SK-N-SH (cell line): Measurements from ENCODE around the gene CNTN4. TPM values are rescaled to one million over a fixed set of nuclear protein-coding genes. Genes with fewer than 3 reads are reported as not detected.

Experiments
- CTCF ChIA-PET: fragments of 300-600, 350-600 bp; formaldehyde crosslinking; extraction: SDS; loops from one replicate; lab custom pipeline; 2021; lab: Yijun Ruan, JAX
- POLR2A ChIA-PET: fragments of 350-600 bp; sonication (Branson Sonifier 250); formaldehyde crosslinking; extraction: SDS; loops from one replicate; lab custom pipeline; 2020; ENCODE audit warnings: antibody characterized with exemption, inconsistent platforms; lab: Yijun Ruan, JAX
- DNase-seq: peaks from one replicate; pipeline ENCODE4 v3.0.0; 2012
- H2AFZ ChIP-seq: fragments of 200-600 bp; sonication (generic); 2 replicates; pipeline ENCODE4 v1.8.1; 2016; ENCODE audit warnings: antibody characterized with exemption, mild to moderate bottlenecking, low read depth
- H3F3A ChIP-seq: fragments of 200-600 bp; sonication (generic); replicated peaks from 2 replicates; pipeline ENCODE3; 2016; ENCODE audit warnings: antibody characterized with exemption, mild to moderate bottlenecking; ENCODE audit not compliant: insufficient read depth
- H3K27ac ChIP-seq, 2 experiments: fragments of 200-500 bp in 1 of 2; fragments of 200-600 bp in 1 of 2; sonication (Bioruptor generic) in 1 of 2; sonication (generic), shearing (Covaris generic) in 1 of 2; 2 replicates each; pipeline versions ENCODE4 v1.5.1 to v1.6.1; 2014 to 2016; ENCODE audit warnings: low read depth in 2 of 2, inconsistent platforms in 1 of 2, low read length in 1 of 2, mild to moderate bottlenecking in 1 of 2, mixed read lengths in 1 of 2
- H3K27me3 ChIP-seq: fragments of 200-600 bp; sonication (generic), shearing (Covaris generic); 2 replicates; pipeline ENCODE4 v1.6.1; 2016; ENCODE audit warnings: mixed run types; ENCODE audit not compliant: insufficient read depth
- H3K36me3 ChIP-seq, 2 experiments: fragments of 200-500 bp in 1 of 2; fragments of 200-600 bp in 1 of 2; sonication (Bioruptor generic) in 1 of 2; sonication (generic) in 1 of 2; replicated peaks in 1 of 2; 2 replicates each; pipeline versions ENCODE3 to v1.5.1; 2014 to 2016; ENCODE audit warnings: low read length in 1 of 2, mild to moderate bottlenecking in 1 of 2; ENCODE audit not compliant: insufficient read depth in 2 of 2, control insufficient read depth in 1 of 2
- H3K4me1 ChIP-seq, 2 experiments: fragments of 200-500 bp in 1 of 2; fragments of 200-600 bp in 1 of 2; sonication (Bioruptor generic) in 1 of 2; sonication (generic), shearing (Covaris generic) in 1 of 2; 2 replicates each; pipeline versions ENCODE4 v1.5.1 to v1.6.1; 2014 to 2016; ENCODE audit warnings: low read depth in 1 of 2, low read length in 1 of 2, mixed run types in 1 of 2; ENCODE audit not compliant: insufficient read depth in 2 of 2, control insufficient read depth in 1 of 2
- H3K4me2 ChIP-seq: fragments of 200-600 bp; sonication (generic), shearing (Covaris generic); 2 replicates; pipeline ENCODE4 v1.6.1; 2017; ENCODE audit warnings: mixed run types
- H3K4me3 ChIP-seq, 2 experiments: fragments of 200-500 bp in 1 of 2; fragments of 200-600 bp in 1 of 2; sonication (Bioruptor generic) in 1 of 2; sonication (generic), shearing (Covaris generic) in 1 of 2; 2 replicates each; pipeline versions ENCODE4 v1.5.1 to v1.8.1; 2014 to 2016; ENCODE audit warnings: low read depth in 2 of 2, inconsistent platforms in 1 of 2, low read length in 1 of 2, mild to moderate bottlenecking in 1 of 2, mixed read lengths in 1 of 2, moderate library complexity in 1 of 2
- H3K79me2 ChIP-seq: fragments of 200-600 bp; sonication (generic); 2 replicates; pipeline ENCODE4 v1.8.1; 2017; ENCODE audit warnings: mild to moderate bottlenecking; ENCODE audit not compliant: insufficient read depth
- H3K9ac ChIP-seq: fragments of 200-600 bp; sonication (generic); 2 replicates; pipeline ENCODE4 v1.6.1; 2017; ENCODE audit warnings: mixed run types
- H3K9me2 ChIP-seq: fragments of 200-600 bp; sonication (generic); 2 replicates; pipeline ENCODE4 v1.6.1; 2017; ENCODE audit warnings: mixed run types
- H3K9me3 ChIP-seq: fragments of 200-600 bp; sonication (generic); 2 replicates; pipeline ENCODE4 v1.6.1; 2017; ENCODE audit warnings: mixed run types, mild to moderate bottlenecking, moderate library complexity
- H4K20me1 ChIP-seq: fragments of 200-600 bp; sonication (generic); 2 replicates; pipeline ENCODE4 v1.6.1; 2017; ENCODE audit warnings: mild to moderate bottlenecking, mixed run types; ENCODE audit not compliant: insufficient read depth
- CHD2 ChIP-seq: fragments of 150-350 bp; IDR thresholded peaks from 2 replicates; pipeline ENCODE4 v1.6.1; 2018; ENCODE audit warnings: low read length; ENCODE audit not compliant: partially characterized antibody
- CTCF ChIP-seq: fragments of 200-600 bp; sonication (generic); IDR thresholded peaks from 2 replicates; pipeline ENCODE4 v1.6.1; 2017; ENCODE audit warnings: antibody characterized with exemption, mild to moderate bottlenecking, moderate library complexity
- ELF1 ChIP-seq: IDR thresholded peaks from 2 replicates; pipeline ENCODE4 v1.4.0; 2012
- EZH2phosphoT487 ChIP-seq: fragments of 200-600 bp; sonication (generic); IDR thresholded peaks from 2 replicates; pipeline ENCODE4 v1.6.1; 2017; ENCODE audit warnings: low read depth, mixed run types, mild to moderate bottlenecking, antibody characterized with exemption, moderate library complexity, borderline replicate concordance
- FOXJ3 ChIP-seq: sonication (generic); formaldehyde crosslinking; IDR thresholded peaks from 2 replicates; pipeline ENCODE4 v1.5.1; 2020; ENCODE audit warnings: mild to moderate bottlenecking, missing genetic modification reagents
- MEF2A ChIP-seq: IDR thresholded peaks from 2 replicates; pipeline ENCODE4 v1.4.0; 2012; ENCODE audit warnings: low read depth, borderline replicate concordance
- MXI1 ChIP-seq: IDR thresholded peaks from 2 replicates; pipeline ENCODE4 v1.6.1; 2012; ENCODE audit warnings: mild to moderate bottlenecking, low read depth, low read length, improper control_type of control experiment
- PBX3 ChIP-seq: IDR thresholded peaks from 2 replicates; pipeline ENCODE4; 2012
- POLR2AphosphoS5 ChIP-seq: IDR thresholded peaks from 2 replicates; pipeline ENCODE4 v1.6.1; 2012; ENCODE audit warnings: low read depth, low read length
- RAD21 ChIP-seq: IDR thresholded peaks from 2 replicates; pipeline ENCODE4 v1.6.1; 2012; ENCODE audit warnings: mild to moderate bottlenecking, low read length
- RCOR1 ChIP-seq: fragments of 150-350 bp; IDR thresholded peaks from 2 replicates; pipeline ENCODE4 v1.6.1; 2017; ENCODE audit warnings: antibody characterized with exemption, low read length
- RXRA ChIP-seq: IDR thresholded peaks from 2 replicates; pipeline ENCODE4 v1.4.0; 2012; ENCODE audit warnings: low read depth, mild to moderate bottlenecking, borderline replicate concordance
- SIN3A ChIP-seq: IDR thresholded peaks from 2 replicates; pipeline ENCODE4 v1.6.1; 2012; ENCODE audit warnings: low read depth, mild to moderate bottlenecking, low read length, moderate library complexity, borderline replicate concordance
- SMC3 ChIP-seq: IDR thresholded peaks from 2 replicates; pipeline ENCODE4 v1.6.1; 2012; ENCODE audit warnings: low read depth, low read length, improper control_type of control experiment
- TAF1 ChIP-seq: IDR thresholded peaks from 2 replicates; pipeline ENCODE4 v1.6.1; 2012; ENCODE audit warnings: low read depth, mild to moderate bottlenecking, low read length, moderate library complexity, borderline replicate concordance
- TCF12 ChIP-seq: IDR thresholded peaks from 2 replicates; pipeline ENCODE4 v1.4.0; 2012
- WGBS: methylation state at CpG from one replicate; pipeline ENCODE4 v1.1.6; 2017; ENCODE audit warnings: low lambda C conversion rate; 5-methylcytosine and 5-hydroxymethylcytosine counted together
- polyA plus RNA-seq, 3 experiments: library from polyadenylated mRNA; depleted of rRNA; stranded (reverse); fragments of >200 nt; gene quantifications; 2 replicates each; pipeline ENCODE4 v1.2.3, GENCODE V29; 2012
- TF ChIP-seq, protein P1 (sequence below): fragments of 150-350 bp; IDR thresholded peaks from 2 replicates; pipeline ENCODE4 v1.6.1; 2016; ENCODE audit warnings: mild to moderate bottlenecking, low read depth, low read length
- TF ChIP-seq, protein P2 (sequence below): fragments of 150-350 bp; IDR thresholded peaks from 2 replicates; pipeline ENCODE4 v1.6.1; 2017; ENCODE audit warnings: antibody characterized with exemption, low read length, low read depth, borderline replicate concordance

The CNTN4 gene
- polyA plus RNA-seq, 1 of the 3 experiments (the other 2 are of a cell fraction) = 0.12 TPM

DNA sequence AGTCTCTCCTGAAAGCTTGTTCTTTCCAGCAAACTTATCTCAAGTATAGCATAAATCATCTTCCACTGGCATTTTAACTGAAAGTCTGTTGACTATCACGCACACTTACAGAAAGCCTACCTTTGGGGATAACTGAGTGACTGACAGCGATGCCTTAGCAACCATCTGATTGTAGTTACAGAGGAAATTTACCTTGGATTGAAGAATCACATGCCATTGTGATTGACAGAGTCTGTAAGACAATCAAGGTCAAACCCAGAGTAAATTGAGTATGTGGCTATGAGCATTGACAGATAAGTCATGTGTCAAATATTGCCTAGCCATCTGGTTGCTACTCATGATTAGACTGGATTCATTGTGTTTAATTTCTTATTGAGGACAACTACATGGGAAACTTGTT lies 82.0 kb downstream of the CNTN4 start (continued):
- TF ChIP-seq PBX3 (no peak), MEF2A (no peak), SMC3 (no peak), SIN3A (no peak), RAD21 (no peak)

- Histone ChIP-seq H3K9me3 (no peaks in the 10 kb centered on the region), H3K9me2 (no peaks in the 10 kb centered on the region), H3K79me2 (no peaks in the 10 kb centered on the region), H2AFZ (no peak overlapping the region), H4K20me1 (no peaks in the 10 kb centered on the region), H3K4me3 (no peak overlapping the region), H3K36me3 (no peaks in the 10 kb centered on the region), H3K9ac (no peak overlapping the region), H3F3A (no peaks in the 10 kb centered on the region), H3K4me1 (no peaks in the 10 kb centered on the region), H3K27ac (no peak overlapping the region), H3K4me2 (no peak overlapping the region), H3K27me3 (no peaks in the 10 kb centered on the region)
- ChIA-PET POLR2A (no interaction called here), CTCF (interaction anchor here (0.9 to 1.5 kb wide), 4 partner anchors 8 to 67 kb away, joined by 3 to 4 read pairs (median 4); no protein-coding TSS in a partner anchor)
- WGBS = 17% methylated on average over 3 of the region's 3 CpGs
- no peak for TF ChIP-seq ELF1
- no peak for TF ChIP-seq MEF2A
- no peak for TF ChIP-seq TAF1
- no peak for TF ChIP-seq TCF12
- TF ChIP-seq EZH2phosphoT487 = no peak
- TF ChIP-seq, protein P1, sequence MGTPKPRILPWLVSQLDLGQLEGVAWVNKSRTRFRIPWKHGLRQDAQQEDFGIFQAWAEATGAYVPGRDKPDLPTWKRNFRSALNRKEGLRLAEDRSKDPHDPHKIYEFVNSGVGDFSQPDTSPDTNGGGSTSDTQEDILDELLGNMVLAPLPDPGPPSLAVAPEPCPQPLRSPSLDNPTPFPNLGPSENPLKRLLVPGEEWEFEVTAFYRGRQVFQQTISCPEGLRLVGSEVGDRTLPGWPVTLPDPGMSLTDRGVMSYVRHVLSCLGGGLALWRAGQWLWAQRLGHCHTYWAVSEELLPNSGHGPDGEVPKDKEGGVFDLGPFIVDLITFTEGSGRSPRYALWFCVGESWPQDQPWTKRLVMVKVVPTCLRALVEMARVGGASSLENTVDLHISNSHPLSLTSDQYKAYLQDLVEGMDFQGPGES = no peak
- TF ChIP-seq SMC3 = no peak
- no peak for TF ChIP-seq POLR2AphosphoS5
- no peak for TF ChIP-seq CTCF
- TF ChIP-seq, protein P2, sequence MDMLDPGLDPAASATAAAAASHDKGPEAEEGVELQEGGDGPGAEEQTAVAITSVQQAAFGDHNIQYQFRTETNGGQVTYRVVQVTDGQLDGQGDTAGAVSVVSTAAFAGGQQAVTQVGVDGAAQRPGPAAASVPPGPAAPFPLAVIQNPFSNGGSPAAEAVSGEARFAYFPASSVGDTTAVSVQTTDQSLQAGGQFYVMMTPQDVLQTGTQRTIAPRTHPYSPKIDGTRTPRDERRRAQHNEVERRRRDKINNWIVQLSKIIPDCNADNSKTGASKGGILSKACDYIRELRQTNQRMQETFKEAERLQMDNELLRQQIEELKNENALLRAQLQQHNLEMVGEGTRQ = no peak
- no peak for TF ChIP-seq RXRA
- no peak for TF ChIP-seq RCOR1
- no peak for TF ChIP-seq CHD2
- no peak for TF ChIP-seq FOXJ3
- TF ChIP-seq MXI1 = no peak
- no peak for DNase-seq
Observed at GRCh38 chr3:2198776-2199279, 100.2 kb downstream of the CNTN4 start.
